Stimulated activated CD4-positive, alpha-beta T cell treated with anti-CD3 and anti-CD28 coated beads, Interleukin-4, amount 100 ng/mL, for 4 hours (primary cell): Measurements from ENCODE around the gene PGC.

Experiments used
- DNase-seq, 2 experiments: peaks; one replicate each; pipeline ENCODE4 v3.0.0-alpha.2; 2020

PGC gene

DNA sequence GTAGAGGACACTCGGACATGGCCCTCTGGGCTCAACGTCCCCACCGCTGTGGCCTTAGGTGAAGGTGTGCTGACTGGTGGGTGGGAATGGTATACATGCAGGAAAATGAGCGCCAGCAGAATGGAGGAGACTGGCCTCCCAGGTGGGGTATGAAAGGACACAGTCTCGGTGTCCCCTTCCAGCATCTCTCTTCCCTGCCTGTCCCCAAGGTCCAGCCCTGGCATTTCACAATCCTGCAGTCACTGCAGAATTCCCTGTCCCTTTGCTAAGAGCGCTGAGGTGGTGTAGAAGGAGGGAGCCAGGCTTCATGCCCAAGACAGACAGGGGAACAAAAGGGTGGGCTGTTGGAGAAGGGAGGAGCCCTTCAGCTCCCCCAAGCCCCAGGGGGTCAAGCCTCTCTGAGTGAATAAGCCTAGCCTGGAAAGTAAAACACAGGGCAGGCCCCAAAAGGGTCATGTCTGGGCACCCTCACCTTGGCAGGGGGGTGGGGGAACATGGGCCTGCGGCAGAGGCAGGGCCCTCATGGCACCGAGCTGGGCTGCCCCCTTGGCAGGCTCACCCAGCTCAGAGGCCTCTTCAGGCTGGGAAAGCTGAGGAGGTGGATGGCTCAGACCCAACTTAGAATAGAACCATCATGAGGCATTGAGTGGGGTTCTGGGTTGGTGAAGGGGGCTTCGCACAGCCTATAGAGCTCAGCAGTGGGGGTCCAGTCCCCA is 35.7 kb downstream of the PGC start:
- no peak for DNase-seq

DNA sequence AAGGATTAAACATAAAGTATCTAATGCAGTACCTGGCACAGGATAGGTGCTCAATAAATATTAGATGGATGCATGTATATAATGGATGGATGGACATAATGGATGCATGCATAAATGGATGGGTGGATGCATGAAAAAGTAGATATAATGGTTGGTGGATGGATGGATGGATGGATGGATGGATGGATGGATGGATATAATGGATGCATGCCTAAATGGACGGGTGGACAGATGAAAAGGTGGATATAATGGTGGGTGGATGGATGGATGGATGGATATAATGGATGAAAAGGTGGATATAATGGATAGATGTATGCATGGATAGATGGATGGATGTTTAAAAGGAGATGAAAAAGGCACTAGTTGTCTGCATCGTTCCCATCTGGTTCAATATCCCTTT is 37.8 kb downstream of the PGC start:
- DNase-seq, result no peak

DNA sequence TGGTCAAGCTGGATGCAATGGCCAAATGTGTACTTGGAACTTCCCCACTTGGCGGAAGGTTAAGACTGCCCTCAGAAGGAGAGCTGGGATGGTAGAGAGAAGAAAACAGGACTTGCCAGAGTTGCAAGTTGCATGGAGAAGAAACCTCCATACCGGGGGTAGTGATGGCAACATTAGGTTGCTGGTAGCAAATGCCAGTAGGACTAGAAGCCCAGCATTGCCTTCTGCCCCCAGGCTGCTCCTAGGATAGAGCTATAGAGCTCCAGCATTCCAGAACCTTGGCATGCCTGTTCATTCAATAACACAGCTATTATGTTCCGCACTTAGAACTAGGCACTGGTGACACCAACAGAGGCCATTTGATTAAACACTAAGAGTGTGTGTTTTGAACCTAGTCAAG is 38.3 kb downstream of the PGC start:
- DNase-seq, result no peak

DNA sequence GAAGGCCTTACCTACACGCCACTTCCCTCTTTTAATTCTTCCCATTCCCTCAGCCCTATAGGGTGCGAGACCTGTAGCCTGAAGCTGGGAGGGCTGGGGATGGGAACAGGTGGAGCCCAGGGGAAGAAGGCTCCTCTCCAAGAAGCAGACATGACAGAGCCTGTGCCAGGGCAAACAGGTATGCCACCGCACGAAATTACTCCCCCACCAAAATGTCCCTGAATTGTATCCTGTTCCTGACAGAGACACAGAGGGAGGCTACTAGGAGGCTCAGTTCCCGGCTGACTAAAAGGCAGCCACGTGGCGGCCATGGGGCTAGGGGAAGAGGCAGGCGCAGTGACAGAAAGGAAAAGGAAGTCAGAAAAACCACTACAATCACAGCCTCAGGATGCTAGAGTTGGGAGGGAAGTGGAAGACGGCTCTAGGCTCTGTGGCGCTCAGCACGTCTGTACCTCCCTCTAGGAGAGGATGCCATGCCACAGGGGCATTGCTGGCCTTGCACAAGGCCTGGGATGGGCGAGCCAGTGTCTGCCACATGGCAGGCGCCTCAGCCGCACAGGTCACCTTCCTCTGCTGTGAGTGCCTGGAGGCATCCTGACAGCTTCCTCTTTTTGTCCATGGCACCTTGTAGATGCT is 39.5 kb downstream of the PGC start:
- DNase-seq, result peak; percentile 21 to 25

DNA sequence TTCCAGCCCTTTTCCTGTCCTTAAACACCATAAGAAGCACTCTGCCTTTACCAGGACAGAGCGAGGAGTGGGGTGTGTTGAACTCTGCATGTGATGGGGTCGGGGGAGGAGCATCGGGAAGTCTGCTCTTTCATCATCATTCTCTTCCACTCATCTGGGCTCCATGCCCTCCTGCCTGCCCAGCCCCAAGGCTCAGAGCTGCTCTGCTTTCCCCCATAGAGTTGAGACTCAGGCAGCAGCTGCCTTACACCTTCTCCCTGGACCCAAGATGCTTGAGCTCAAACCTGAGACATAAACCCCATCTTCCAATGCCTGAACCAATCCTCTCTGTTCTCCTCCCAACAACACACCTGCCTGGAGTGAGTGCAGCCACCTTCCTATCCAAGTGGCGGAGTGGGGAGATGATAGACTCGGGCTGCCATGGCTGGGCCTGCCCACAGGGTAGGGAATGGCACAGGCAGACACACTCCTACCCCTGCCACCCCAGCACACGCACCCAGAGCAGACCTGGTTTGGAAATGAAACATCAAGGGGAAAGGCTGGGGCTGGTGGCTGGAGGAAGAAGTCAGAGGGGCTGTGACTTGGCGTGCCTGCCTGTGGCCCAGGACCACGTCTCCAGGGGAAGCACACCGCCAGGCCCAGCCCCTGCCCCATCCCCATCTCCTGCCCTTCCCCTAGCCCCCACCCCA is 40.2 kb downstream of the PGC start:
- DNase-seq, result peak in 1 of 2 experiments; percentile 16

DNA sequence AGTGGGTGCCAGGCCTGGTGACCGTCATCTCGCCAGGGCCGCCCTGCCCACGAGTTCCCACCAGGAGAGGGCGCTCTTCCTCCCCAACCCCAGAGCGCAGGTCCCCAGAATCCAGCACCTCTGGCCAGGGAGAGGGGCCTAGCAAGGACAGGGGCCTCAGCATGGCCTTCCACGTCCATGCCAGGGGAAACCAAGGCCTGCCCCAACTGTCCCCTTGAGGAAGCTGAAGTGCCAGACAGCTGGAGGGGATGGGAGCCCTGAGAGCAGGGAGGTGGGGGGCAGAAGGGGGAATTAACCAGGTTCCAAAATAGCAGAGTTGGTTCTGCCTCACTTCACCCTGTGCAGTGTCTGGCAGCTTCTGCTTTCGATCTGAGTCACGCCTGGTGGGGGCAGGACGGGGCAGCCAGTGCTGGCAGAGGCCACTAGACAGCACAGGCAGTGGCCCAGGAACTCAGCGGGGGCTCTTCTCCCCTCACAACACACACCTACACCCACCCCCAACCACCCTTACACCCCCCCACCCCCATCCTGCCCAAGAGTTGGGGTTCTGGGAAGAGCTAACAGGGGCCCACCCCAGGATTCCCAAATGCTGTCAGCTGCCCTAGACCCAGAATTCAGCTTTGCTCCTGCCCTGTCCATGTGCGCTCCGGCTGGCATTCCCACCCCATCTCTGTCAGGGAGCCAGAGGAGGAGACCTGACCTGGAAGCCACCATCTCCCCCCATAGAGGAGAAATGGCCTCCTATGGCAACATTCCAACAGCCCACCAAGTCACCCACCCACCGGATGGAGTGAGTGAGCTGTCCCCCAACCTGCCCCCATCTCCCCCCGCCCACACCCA is 41.0 kb downstream of the PGC start:
- peak; percentile 67 to 72 for DNase-seq

DNA sequence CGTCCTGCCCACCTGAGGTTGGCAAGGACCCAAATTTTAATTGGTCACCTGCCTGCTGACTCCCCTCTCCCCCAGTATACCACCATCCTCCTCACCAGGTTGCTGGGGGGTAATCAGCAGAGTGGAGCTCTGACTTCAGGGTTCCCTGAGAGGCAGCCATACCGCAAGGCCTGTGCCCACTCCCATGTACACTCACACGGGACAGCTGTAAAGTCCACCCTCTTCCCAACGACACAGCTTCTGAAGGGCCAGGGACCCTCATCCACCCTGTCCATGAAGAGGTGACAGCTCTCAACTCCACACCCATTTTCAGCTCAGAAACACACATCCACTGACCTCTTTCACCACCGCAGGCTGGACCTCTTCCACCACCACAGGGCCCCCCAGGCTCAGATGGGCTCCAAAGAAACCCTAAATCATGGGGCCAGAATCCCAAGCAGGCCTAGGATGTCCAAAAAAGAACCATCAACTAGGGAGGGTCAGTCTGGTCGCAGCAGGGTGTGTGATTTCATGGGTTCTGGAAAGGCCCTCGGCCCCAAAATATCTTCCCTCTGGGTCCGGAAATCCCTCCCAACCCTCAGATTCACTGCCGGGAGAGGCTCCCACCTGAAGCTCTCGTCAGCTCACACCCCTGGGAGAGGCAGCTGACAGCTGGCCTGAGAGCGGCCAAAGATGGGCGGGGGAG is 41.7 kb downstream of the PGC start:
- no peak for DNase-seq

DNA sequence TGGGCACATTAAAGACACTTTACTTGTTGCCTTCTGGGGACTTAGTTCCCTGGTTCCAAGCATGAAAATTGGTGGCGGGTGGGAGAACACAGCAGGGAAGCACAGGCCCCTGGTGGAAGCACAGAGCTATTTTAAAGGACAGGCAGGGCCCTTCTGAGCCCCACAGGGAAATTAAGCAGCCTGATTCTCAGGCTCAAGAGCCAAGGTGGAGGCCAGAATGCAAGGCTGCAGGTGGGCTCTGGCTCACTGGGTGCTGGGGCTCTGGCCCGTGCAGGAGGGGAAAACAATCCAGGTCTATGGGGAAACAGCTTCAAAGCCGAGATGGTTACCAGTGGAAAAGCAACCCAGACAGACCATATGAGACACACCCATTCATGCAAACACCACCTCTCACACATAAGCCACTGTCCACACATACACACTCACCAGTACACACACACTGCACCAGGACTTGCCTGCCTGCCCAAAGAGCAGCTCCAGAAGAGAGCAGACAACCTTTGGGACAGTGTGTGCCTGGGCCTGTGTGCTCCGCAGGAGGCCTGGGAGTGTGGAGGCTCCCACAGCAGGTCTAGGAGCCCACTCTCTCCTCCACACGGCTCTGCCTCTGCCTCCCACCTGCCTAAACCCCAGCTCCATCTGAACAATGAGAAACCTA is 42.4 kb downstream of the PGC start:
- DNase-seq, result no peak

DNA sequence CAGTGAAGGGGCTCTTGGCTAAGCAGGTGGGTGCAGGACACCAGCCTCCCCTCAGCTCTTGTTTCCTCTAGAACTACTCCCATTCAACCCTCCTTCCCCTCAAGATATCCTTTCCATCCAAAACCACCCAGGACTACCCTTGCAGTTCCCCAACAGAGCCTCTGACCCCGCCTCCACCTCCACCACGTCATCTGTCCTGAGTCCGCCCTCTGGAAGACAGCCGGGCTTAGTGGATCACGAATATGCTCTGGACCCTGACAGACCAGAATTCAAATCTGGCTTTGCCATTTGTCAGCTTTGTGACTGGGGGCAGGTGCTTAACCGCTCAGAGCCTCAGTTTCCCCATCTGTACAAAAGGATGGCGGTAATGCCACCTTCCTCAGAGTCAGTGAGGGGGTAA is 43.2 kb downstream of the PGC start:
- no peak for DNase-seq

DNA sequence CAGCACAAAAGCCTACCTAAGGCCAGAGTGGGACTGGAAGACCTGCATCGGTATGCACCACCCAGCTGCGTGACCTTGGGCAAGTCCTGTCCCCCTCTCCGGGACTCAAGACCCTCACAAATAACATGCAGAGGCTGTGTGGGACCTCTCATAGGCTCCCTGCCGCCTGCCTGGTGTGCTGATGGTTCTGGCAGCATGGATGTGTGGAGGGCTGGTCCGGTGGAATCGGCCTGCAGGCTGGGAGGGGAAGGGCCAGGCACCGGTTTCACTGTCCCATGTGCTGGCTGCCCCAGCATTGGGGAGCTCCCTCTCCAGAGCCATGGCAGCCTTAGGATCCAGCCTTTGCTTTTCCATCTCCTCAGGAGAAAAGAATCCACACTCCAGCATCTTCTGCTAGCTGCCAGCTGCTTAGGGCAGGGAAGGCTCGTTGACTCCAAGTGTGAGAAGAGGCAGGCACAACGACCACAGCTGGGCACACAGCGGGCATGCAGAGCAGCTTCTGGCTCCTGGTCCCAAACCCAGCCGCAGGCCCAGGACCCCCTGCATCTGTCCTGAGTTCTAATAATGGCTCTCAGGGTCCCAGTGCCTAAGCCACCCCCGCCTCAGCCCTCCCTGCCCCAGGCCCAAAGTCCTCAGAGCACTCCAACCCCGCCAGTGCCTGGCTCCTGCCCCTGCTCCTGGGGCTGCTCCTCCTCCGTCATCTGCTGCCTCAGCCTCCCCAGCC is 44.3 kb downstream of the PGC start:
- no peak for DNase-seq

DNA sequence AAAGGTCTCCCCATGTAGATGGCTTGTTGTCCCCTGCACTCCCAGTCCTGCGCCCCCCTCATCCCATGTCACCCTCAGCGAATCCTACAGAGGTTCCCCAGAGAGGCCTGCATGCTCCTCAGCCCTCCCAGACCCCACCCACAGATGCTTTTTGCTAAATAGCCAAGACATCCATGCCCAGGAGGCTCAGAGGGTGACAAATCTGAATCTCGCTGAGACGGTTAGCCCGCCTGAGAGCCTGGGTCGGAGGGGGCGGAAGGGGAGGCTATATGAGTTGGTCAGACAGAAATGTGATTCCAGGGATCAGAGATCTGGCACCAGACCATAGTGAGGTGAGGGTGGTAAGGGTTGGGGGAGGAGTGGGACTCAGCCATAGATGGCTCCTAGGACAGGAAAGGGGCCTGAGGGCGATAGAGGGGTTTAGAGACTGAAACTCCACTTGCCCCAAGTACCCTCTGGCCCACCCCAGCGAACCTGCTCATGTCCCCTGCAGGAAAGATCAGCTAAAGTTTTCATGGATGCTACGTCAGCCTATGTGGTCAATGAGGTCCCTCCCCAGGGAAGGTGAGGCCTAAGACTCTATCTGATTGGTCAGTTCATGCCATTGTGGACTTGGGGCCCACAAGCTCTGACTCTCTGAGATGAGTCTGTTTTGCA is 45.0 kb downstream of the PGC start:
- no peak for DNase-seq

DNA sequence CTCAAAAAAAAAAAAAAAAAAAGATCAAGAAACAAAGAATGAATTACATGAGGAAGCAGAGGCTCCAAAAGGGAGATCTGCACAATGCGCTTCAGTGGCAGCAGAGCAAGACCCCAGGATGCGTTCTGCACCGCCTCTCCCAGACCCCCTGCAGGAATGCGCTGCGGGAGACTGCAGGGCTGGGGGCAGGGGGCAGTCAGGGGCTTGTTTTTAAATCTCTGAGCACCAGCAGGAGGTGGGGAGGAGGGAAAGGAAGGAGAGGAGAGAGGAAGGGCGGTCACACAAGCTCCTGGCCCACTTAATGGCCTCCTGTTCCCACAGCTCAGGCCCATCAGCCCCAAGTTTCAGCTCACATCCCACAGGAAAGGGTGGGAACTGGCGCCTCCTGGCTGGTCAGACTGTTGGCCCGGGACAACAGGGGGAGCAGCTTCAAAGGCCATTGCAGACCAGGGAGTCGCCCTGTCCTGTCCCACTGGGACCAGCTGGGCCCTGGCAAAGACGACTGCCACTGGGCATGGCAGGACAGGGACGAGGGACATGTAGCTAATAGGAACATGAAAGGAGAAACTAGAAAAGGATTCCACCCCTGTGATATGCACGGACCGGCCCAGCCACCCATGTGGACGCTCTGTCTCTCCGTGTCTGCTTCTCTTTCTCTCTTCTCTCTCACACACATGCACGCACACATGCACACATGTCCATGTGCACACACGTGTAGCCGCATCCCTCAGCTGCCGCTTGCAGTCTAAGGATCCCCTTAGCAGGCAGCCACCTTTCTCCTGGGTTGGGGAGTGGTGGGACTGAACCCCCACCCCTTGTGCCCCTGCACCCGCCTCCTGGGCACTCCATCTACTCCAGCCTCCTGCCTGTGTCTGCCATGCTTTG is 46.5 kb downstream of the PGC start:
- no peak for DNase-seq

DNA sequence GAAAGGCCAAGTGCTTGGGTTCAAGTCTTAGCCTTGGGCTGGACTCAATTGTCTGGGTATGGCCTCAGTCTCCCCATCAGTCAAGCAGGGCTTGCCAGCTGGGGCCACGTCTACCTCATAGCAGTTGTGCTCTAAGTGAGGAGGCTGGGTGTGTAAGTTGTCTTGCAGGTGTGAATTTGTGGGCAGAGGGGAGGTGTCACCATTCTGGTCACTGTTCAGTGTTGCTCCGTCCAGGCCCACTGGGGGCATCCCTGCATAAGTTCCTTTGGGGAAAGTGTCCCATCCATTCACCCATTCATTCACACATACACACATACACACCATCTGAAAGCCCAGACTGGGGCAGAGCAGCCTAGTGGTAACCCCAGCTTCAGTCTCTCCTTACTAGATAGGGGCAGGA is 48.1 kb downstream of the PGC start:
- DNase-seq, result no peak

DNA sequence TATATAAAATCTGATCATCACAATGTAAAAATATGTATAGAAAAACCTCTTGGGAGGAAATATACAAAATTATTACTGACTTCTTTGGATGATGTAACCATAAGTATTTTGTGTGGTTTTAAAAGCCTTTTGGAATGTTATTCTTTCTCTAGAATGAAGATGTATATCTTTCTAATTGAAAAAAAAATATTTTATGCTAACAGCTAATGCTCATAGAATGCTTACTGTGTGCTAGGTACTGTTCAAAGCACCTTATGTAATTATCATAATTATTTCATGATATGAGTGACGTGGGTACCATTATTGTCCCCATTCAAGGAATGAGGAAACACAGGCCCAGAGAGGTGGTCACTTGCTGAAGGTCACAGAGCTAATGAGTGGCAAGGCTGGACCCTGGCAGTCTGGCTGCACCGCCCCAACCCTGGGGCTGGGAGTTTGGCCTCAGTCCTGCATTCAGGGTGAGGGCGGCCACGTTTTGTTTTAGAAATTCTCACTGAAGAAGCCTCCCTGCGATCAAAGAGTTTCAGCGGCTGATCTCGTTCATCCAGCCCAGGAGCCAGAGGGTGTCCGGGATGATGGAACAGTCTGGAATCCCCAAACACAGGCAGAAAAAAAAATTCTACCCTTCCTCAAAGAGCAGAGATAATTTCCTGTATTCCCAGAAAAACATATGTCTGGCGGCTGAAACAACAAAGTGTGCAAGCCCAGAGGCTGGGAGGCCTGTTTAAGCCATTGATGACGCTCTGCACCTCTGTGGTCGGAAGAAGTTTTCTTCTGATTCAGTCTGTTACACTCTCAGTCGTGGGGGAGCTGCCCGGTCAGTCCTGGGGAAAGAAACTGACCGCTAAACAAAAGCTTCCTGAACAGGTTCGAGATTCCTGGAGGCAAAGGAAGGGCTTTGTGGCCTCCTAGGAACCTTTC is 49.1 kb downstream of the PGC start:
- no peak for DNase-seq

DNA sequence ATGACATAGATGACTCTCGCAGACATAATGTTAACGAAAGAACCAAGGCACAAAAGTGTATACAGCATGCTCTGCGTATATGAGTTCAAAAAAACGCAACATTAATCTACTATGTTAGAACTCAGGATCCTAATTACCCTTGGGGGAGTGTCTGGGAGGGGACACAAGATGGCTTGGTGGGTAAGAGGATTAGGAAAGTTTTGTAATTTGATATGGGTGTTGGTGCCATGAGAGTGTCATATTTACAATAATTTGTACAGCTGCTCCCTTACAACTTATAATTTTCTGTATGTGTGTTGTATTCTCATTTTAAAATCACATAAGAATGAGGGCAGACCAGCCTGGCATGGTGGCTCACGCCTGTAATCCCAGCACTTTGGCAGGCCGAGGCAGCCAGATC is 50.4 kb downstream of the PGC start:
- no peak for DNase-seq

DNA sequence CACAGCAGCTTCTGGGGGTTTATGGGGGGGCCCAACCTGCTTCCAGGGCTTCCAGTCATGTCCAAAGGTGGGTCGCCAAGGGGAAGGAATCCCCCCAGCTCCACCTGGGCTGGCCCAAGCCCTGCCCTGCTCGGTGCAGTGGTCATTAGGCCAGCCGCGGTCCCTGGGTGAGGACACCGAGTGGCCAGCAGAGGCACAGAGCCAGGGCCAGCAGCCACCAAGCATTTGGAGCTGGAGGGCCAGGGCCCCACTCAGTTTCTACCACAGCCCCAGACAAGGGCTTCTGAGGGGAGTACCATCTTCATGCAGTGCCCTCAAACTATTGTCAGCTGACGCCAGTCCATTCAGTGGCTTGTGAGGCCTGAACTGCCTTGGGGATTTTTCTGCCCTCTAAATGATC is 51.4 kb downstream of the PGC start:
- DNase-seq, result no peak

DNA sequence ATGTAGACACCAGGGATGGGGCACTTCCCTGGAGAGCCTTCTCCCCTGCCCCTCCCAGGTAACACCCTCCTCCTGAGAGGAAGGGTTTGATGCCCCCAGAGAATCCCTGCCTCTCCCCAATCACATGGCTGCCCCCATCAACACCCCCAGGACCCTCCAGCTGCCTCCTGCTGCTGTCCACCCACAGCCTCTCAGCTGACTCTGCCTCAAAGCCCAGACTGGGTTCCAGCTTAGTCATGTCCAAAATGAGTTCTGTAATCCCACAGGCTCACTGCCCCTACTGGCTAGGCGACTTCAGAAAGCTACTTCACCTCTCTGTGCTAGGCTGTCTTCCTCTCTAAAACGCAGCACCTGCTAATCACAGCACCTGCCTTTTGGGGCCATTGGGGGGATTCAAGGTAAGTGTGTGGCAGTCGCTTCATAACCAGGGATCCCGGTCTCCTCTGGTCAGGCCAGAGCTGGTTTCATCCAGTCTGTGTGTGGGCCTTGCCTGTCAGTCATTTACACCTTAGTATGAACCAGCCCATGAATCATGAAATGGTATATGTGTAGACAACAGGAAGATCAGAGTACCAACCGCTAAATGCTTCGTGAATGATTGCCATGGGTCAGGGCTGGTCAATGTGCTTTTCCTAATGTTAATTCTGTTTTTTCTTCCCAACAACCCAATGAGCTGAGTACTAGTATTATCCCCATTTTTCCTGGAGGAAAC is 52.2 kb downstream of the PGC start:
- DNase-seq, result no peak
